ENCODE results near the gene NR2F1-AS1. TPM values are rescaled to one million over a fixed set of nuclear protein-coding genes. Genes with fewer than 3 reads are reported as not detected.

NR2F1-AS1 gene
- total RNA-seq, 1 donor from 2014 or later = 16.2 TPM

DNA sequence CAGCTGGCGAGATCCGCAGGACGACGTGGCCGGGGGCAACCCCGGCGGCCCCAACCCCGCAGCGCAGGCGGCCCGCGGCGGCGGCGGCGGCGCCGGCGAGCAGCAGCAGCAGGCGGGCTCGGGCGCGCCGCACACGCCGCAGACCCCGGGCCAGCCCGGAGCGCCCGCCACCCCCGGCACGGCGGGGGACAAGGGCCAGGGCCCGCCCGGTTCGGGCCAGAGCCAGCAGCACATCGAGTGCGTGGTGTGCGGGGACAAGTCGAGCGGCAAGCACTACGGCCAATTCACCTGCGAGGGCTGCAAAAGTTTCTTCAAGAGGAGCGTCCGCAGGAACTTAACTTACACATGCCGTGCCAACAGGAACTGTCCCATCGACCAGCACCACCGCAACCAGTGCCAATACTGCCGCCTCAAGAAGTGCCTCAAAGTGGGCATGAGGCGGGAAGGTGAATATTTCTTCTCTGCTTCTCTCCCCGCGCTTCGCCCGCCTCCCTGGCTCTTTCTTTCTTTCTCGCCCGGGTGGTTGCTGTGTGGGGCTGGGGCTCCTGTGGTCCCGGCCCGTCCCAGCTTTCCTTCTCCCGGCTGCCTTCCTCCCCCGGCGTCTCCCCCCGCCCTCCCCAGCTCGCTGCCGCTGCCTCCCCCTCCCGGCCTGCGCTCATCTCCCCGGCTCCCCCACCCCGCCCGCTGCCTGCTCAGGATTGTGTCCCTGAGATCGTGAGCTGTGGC is 4.2 kb upstream of the NR2F1-AS1 start:
- peak overlapping the region; percentile 68 for H3K27ac ChIP-seq
- H3K4me3 ChIP-seq = peak overlapping the region; percentile 56
- peaks cover 65% of the 10 kb centered on the region for H3K27me3 ChIP-seq
- H3K9me3 ChIP-seq = no peaks in the 10 kb centered on the region
- H3K36me3 ChIP-seq = no peaks in the 10 kb centered on the region
- DNase-seq = no peak
- no peak for ATAC-seq
- TF ChIP-seq, protein P1, sequence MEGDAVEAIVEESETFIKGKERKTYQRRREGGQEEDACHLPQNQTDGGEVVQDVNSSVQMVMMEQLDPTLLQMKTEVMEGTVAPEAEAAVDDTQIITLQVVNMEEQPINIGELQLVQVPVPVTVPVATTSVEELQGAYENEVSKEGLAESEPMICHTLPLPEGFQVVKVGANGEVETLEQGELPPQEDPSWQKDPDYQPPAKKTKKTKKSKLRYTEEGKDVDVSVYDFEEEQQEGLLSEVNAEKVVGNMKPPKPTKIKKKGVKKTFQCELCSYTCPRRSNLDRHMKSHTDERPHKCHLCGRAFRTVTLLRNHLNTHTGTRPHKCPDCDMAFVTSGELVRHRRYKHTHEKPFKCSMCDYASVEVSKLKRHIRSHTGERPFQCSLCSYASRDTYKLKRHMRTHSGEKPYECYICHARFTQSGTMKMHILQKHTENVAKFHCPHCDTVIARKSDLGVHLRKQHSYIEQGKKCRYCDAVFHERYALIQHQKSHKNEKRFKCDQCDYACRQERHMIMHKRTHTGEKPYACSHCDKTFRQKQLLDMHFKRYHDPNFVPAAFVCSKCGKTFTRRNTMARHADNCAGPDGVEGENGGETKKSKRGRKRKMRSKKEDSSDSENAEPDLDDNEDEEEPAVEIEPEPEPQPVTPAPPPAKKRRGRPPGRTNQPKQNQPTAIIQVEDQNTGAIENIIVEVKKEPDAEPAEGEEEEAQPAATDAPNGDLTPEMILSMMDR (IDR thresholded peaks at IDR 0.05) = no peak
- H3K4me1 ChIP-seq = peaks cover 8% of the 10 kb centered on the region
- intact Hi-C loops (cut with DNase I) = loop anchor here (10.0 kb wide), 1 partner anchor 210 kb away; no protein-coding TSS in a partner anchor

DNA sequence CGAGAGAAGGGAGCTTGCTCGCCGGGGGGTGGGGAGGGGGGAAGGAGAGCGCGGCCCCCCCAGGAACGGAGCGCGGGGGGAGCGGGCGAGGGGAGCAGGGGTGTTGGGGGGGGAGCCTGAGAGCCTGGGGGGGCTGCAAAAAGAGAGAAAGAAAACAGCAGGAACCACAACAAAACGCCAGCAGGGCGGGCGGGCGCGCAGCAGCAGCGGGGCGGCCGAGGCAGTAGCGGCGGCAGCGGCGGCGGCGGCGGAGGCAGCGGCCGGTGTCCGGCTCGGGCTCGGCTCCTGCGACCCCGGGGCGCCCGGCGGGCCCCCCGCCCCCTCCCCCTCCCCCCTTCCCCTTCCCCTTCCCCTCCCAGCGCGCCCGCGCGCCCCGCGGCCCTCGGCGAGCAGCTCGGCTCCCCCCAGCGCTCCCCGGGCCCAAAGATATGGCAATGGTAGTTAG is 3.6 kb upstream of the NR2F1-AS1 start:
- Histone ChIP-seq H3K36me3 (no peaks in the 10 kb centered on the region), H3K4me1 (peaks cover 14% of the 10 kb centered on the region), H3K9me3 (no peaks in the 10 kb centered on the region), H3K27ac (peak overlapping the region; percentile 63), H3K4me3 (peak overlapping the region; percentile 56), H3K27me3 (peaks cover 71% of the 10 kb centered on the region)
- ATAC-seq = no peak
- no peak for DNase-seq
- TF ChIP-seq, protein P1 (IDR thresholded peaks at IDR 0.05) = no peak
- intact Hi-C loops (cut with DNase I) = loop anchor here (10.0 kb wide), 1 partner anchor 210 kb away; no protein-coding TSS in a partner anchor

DNA sequence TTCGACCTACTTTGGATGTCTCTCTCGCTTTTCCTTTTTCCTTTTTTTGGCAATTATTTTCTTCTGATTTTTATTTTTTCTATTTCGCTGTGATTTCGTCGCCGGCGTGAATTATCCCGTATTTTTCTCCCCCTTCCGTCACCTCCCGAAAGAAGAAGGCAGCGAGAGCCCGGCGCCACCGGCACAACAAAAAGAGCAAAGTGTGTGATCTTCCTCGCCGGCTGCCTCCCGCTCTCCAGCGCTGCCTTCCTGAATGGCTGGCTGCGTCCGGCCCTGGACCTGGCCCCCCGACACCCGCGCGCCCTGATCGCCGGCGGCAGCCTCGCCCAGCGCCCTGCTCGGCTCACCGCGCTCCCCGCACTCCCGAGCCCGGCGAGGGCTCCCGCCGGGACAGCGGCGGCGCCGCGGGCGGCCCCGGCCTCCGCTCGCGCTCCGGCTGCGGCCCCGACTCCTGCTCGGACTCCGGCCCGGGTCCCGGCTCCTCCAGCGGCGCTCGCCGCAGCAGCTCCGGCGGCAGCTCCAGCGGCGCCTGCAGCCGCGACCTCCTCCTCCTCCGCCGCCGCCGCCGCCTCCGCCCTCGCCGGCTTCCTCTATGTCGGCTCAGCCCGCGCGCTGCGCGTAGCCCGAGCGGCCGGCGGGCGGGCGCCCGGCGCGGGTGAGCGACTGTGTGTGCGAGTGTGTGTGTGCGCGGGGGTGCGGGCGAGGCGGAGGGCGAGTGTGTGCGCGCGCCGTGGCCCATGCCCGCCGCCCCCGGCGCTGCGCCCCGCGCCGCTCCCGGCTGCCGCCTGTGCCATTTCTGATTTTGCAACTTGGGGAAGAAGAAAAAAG is 3.0 kb upstream of the NR2F1-AS1 start:
- H3K36me3 ChIP-seq = no peaks in the 10 kb centered on the region
- DNase-seq (no peak), ATAC-seq (peak; percentile 4)
- TF ChIP-seq, protein P1 (IDR thresholded peaks at IDR 0.05) = no peak
- intact Hi-C loops (cut with DNase I) = loop anchor here (10.0 kb wide), 1 partner anchor 211 kb away; no protein-coding TSS in a partner anchor
- peak overlapping the region; percentile 84 for H3K27ac ChIP-seq
- H3K4me3 ChIP-seq = peak overlapping the region; percentile 56
- H3K9me3 ChIP-seq = no peaks in the 10 kb centered on the region
- H3K4me1 ChIP-seq = peaks cover 20% of the 10 kb centered on the region
- peaks cover 72% of the 10 kb centered on the region for H3K27me3 ChIP-seq

DNA sequence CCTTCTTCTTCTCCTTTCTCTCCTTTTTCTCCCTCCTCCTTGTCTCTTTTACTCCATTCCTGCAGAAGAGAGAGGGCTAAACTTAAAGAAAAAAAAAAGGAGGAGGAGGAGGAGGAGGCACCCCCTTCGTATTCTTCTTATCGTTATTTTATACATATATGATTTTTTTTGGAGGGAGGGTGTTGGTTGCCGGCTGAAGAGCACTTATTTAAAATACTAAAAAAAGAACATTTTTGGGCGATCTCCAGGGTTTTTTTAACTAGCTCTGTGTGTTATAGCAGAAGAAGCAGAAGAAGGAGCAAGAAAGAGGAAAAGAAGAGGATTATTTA is 2.4 kb upstream of the NR2F1-AS1 start:
- Histone ChIP-seq H3K27me3 (peaks cover 74% of the 10 kb centered on the region), H3K36me3 (no peaks in the 10 kb centered on the region), H3K9me3 (no peaks in the 10 kb centered on the region), H3K4me1 (peaks cover 26% of the 10 kb centered on the region), H3K4me3 (peak overlapping the region; percentile 56), H3K27ac (peak overlapping the region; percentile 84)
- DNase-seq (no peak), ATAC-seq (no peak)
- intact Hi-C loops (cut with DNase I) = loop anchor here (10.0 kb wide), 1 partner anchor 211 kb away; no protein-coding TSS in a partner anchor
- TF ChIP-seq, protein P1 (IDR thresholded peaks at IDR 0.05) = no peak

DNA sequence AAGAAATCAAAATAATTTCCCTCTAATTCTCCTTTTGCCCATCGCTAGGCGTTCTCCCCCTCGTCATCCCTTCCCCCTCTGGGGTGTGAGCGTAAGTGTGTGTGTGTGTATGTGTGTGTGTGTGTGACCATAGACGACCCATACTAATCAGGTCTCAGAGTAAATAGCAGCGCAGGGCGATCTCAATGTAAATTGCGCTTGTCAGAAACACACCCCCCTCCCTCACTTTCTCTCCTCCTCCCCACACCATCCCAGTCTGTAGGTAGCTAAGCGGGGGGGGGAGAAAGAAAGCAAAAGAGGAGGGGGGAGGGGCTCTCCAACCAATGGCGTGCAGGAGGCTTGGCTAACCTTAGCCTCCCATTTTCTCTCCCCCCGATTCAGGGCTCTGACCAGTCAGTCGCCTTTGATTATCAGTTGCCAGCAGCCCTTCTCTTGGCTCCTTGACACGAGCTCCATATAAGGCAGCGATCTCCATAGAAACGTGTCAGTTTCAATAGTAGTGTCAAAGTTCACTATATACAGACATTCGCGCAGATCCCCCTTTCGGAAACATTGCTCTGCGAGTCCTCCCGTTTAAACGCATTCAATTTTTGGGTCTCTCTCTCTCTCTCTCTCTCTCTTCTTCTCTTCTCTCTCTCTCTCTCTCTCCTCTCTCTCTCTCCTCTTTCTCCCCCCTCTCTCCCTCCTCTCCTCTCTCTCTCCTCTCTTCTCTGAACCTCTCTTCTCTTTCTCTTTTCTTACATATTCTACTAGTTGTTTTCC is 1.8 kb upstream of the NR2F1-AS1 start, which contains the start of gene NR2F1:
Gene NR2F1 (plus strand): TSS at position 546 of the 762 bp plus-strand sequence. CDS start 1,802 bp downstream, outside the sequence.
- Histone ChIP-seq H3K9me3 (no peaks in the 10 kb centered on the region), H3K4me1 (peaks cover 26% of the 10 kb centered on the region), H3K36me3 (no peaks in the 10 kb centered on the region), H3K27me3 (peaks cover 74% of the 10 kb centered on the region), H3K4me3 (peak within 1 kb of the TSS; percentile 56), H3K27ac (peak within 1 kb of the TSS; percentile 84)
- ATAC-seq (peak; percentile 15), DNase-seq (no peak)
- TF ChIP-seq, protein P1 (IDR thresholded peaks at IDR 0.05) = no peak
- intact Hi-C loops (cut with DNase I) = loop anchor here (10.0 kb wide), 1 partner anchor 212 kb away; no protein-coding TSS in a partner anchor
